Middle frontal gyrus (tissue), 1 donor: ENCODE data around the gene ZNF99.
"Not testable (repeated sequence)": the region's sequence is repeated elsewhere in the genome, so short reads cannot be mapped to it uniquely, and the experiment has no call there.

Experiments used
- DNase-seq: peaks from one replicate; pipeline ENCODE4 v3.0.0-alpha.2; 2015; ENCODE audit warnings: low spot score; ENCODE audit errors: extremely low spot score

ZNF99 gene

GRCh38 chr19:22783651-22784410 is at the start of gene ZNF99:
Gene ZNF99, minus strand, starts transcription at chr19:22784151. Its CDS starts 135 bp downstream, at chr19:22784016.
- peak; percentile 53 for DNase-seq

- no peak for DNase-seq
These were observed 48.2 kb upstream of the ZNF99 start, which contains the start of gene ZNF723 for GRCh38 chr19:22832031-22832762. Gene ZNF723, plus strand, starts transcription at chr19:22832291. Its CDS starts 89 bp downstream, at chr19:22832380.

GRCh38 chr19:22831211-22831610 is 47.3 kb upstream of the ZNF99 start:
- no peak for DNase-seq

- no peak for DNase-seq
These were observed 30.2 kb upstream of the ZNF99 start for GRCh38 chr19:22814124-22814523.

GRCh38 chr19:22807061-22807835 is 23.3 kb upstream of the ZNF99 start:
- no peak for DNase-seq

- no peak for DNase-seq
These were observed 22.5 kb upstream of the ZNF99 start for GRCh38 chr19:22806418-22806817.

- no peak for DNase-seq
These were observed 13.1 kb upstream of the ZNF99 start for GRCh38 chr19:22797040-22797439.

GRCh38 chr19:22792863-22793262 is 8.9 kb upstream of the ZNF99 start:
- not testable (repeated sequence) for DNase-seq

GRCh38 chr19:22735911-22736645 is 47.9 kb downstream of the ZNF99 start:
- DNase-seq: no peak

GRCh38 chr19:22733691-22734090 is 50.3 kb downstream of the ZNF99 start:
- no peak for DNase-seq

GRCh38 chr19:22728214-22728613 is 55.7 kb downstream of the ZNF99 start:
- DNase-seq: not testable (repeated sequence)

GRCh38 chr19:22721533-22721932 is 62.4 kb downstream of the ZNF99 start:
- DNase-seq: not testable (repeated sequence)

- no peak for DNase-seq
These were observed 75.0 kb downstream of the ZNF99 start for GRCh38 chr19:22708983-22709382.

- DNase-seq: not testable (repeated sequence)
These were observed 80.9 kb downstream of the ZNF99 start for GRCh38 chr19:22703096-22703495.

GRCh38 chr19:22702661-22703060 is 81.3 kb downstream of the ZNF99 start:
- DNase-seq: not testable (repeated sequence)
